H1 (cell line): Measurements from ENCODE around the gene CSAG1.

Experiments
- ATF3 ChIP-seq: IDR thresholded peaks from 2 replicates; pipeline ENCODE4 v1.6.1; 2011; ENCODE audit warnings: low read depth, mild to moderate bottlenecking, low read length; ENCODE audit not compliant: insufficient read depth
- BACH1 ChIP-seq: IDR thresholded peaks from 2 replicates; pipeline ENCODE4 v1.6.1; 2012; ENCODE audit warnings: low read length, improper control_type of control experiment
- CTCF ChIP-seq, 3 experiments: IDR thresholded peaks; 1 replicate in 2 of 3; 2 replicates in 1 of 3; pipeline versions ENCODE4 v1.5.1 to v1.6.1; 2011; ENCODE audit warnings: low read length in 3 of 3, mild to moderate bottlenecking in 3 of 3, inconsistent platforms in 2 of 3, low read depth in 1 of 3, moderate library complexity in 1 of 3; ENCODE audit not compliant: insufficient read depth in 1 of 3; ENCODE audit errors: control extremely low read depth in 1 of 3
- EZH2 ChIP-seq: fragments of 200-600 bp; sonication (generic); IDR thresholded peaks from 2 replicates; pipeline ENCODE4 v1.7.1; 2012; ENCODE audit warnings: low read depth, mild to moderate bottlenecking, moderate library complexity, low read length, inconsistent platforms; ENCODE audit not compliant: severe bottlenecking
- GABPA ChIP-seq: IDR thresholded peaks from 2 replicates; pipeline ENCODE4 v1.6.1; 2011; ENCODE audit warnings: mild to moderate bottlenecking, low read length, moderate library complexity, borderline replicate concordance; ENCODE audit not compliant: insufficient read depth
- JUN ChIP-seq: IDR thresholded peaks from 2 replicates; pipeline ENCODE4 v1.6.1; 2011; ENCODE audit warnings: low read depth, mild to moderate bottlenecking, improper control_type of control experiment, low read length
- POLR2A ChIP-seq, 2 experiments: IDR thresholded peaks; 1 replicate in 1 of 2; 2 replicates in 1 of 2; pipeline ENCODE4 v1.6.1; 2011; ENCODE audit warnings: low read depth in 2 of 2, low read length in 2 of 2, mild to moderate bottlenecking in 2 of 2; ENCODE audit errors: control extremely low read depth in 1 of 2
- POLR2AphosphoS5 ChIP-seq: IDR thresholded peaks from 2 replicates; pipeline ENCODE4 v1.6.1; 2011; ENCODE audit warnings: low read depth, low read length
- SRF ChIP-seq: IDR thresholded peaks from 2 replicates; pipeline ENCODE4 v1.6.1; 2011; ENCODE audit warnings: mild to moderate bottlenecking, low read depth, low read length, moderate library complexity
- ZNF274 ChIP-seq: IDR thresholded peaks from 2 replicates; pipeline ENCODE4 v1.7.0; 2012; ENCODE audit warnings: low read length, borderline replicate concordance; ENCODE audit errors: extremely low read depth
- TF ChIP-seq, protein P1 (sequence below): IDR thresholded peaks from 2 replicates; pipeline ENCODE4 v1.6.1; 2011; ENCODE audit warnings: low read length, improper control_type of control experiment

- no peak for TF ChIP-seq GABPA
- TF ChIP-seq, protein P1, sequence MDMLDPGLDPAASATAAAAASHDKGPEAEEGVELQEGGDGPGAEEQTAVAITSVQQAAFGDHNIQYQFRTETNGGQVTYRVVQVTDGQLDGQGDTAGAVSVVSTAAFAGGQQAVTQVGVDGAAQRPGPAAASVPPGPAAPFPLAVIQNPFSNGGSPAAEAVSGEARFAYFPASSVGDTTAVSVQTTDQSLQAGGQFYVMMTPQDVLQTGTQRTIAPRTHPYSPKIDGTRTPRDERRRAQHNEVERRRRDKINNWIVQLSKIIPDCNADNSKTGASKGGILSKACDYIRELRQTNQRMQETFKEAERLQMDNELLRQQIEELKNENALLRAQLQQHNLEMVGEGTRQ: no peak
- no peak for TF ChIP-seq ATF3
- TF ChIP-seq POLR2A (IDR thresholded peaks at IDR 0.05; ENCODE audit: control extremely low read depth in 1 of 2, low read depth in 2 of 2, low read length in 2 of 2): no peak
- TF ChIP-seq ZNF274: no peak
- no peak for TF ChIP-seq JUN
- TF ChIP-seq SRF: no peak
- TF ChIP-seq POLR2AphosphoS5: no peak
- TF ChIP-seq CTCF (IDR thresholded peaks at IDR 0.05; ENCODE audit: control extremely low read depth in 1 of 3, insufficient read depth in 1 of 3, low read depth in 1 of 3, low read length in 3 of 3): no peak
- no peak for TF ChIP-seq BACH1
- no peak for TF ChIP-seq EZH2
These were observed 1.6 kb upstream of the CSAG1 start for GRCh38 chrX:152735101-152735500.
